HepG2 (cell line): Measurements from ENCODE around the gene VDAC1.

Experiments
- CREB1 ChIP-seq, 2 experiments: fragments of 450-650 bp in 1 of 2; IDR thresholded peaks; 2 replicates each; pipeline ENCODE4 v1.6.1; 2016 to 2017; ENCODE audit warnings: control low read depth in 1 of 2, mild to moderate bottlenecking in 1 of 2, missing compliant biosample characterization in 1 of 2, missing genetic modification characterization in 1 of 2
- ELK4 ChIP-seq: sonication (generic); formaldehyde crosslinking; IDR thresholded peaks from 2 replicates; pipeline ENCODE4 v1.9.0; 2021; ENCODE audit warnings: missing genetic modification reagents, borderline replicate concordance
- EZH2 ChIP-seq: conservative IDR thresholded peaks from 2 replicates; pipeline ENCODE4 v1.6.1; 2012; ENCODE audit warnings: mild to moderate bottlenecking, low read depth, low read length, moderate library complexity
- FOXK1 ChIP-seq: sonication (generic); formaldehyde crosslinking; IDR thresholded peaks from 2 replicates; pipeline ENCODE4 v1.4.0; 2020; ENCODE audit warnings: low read depth, missing genetic modification reagents, borderline replicate concordance
- HNF4G ChIP-seq, 2 experiments: sonication (generic) in 1 of 2; formaldehyde crosslinking in 1 of 2; IDR thresholded peaks; 2 replicates each; pipeline versions ENCODE4 v1.4.0 to v1.6.1; 2011 to 2020; ENCODE audit warnings: borderline replicate concordance in 2 of 2, low read depth in 2 of 2, mild to moderate bottlenecking in 2 of 2, low read length in 1 of 2, missing genetic modification reagents in 1 of 2, moderate library complexity in 1 of 2
- NR2C2 ChIP-seq: sonication (generic); formaldehyde crosslinking; IDR thresholded peaks from 2 replicates; pipeline ENCODE4 v1.4.0; 2020; ENCODE audit warnings: missing genetic modification reagents, mild to moderate bottlenecking, moderate library complexity, borderline replicate concordance
- ZNF275 ChIP-seq: sonication (generic); formaldehyde crosslinking; IDR thresholded peaks from 2 replicates; pipeline ENCODE4 v1.8.0; 2022; ENCODE audit warnings: missing genetic modification reagents, mild to moderate bottlenecking, inconsistent platforms, borderline replicate concordance
- ZNF484 ChIP-seq: sonication (generic); formaldehyde crosslinking; IDR thresholded peaks from 2 replicates; pipeline ENCODE4 v1.5.1; 2020; ENCODE audit warnings: mild to moderate bottlenecking, low read depth, missing genetic modification reagents, borderline replicate concordance
- ZNF589 ChIP-seq: sonication (generic); formaldehyde crosslinking; conservative IDR thresholded peaks from 2 replicates; pipeline ENCODE4 v1.8.0; 2022; ENCODE audit warnings: mild to moderate bottlenecking, moderate library complexity, missing genetic modification reagents
- TF ChIP-seq, protein P1 (sequence below): sonication (generic); formaldehyde crosslinking; IDR thresholded peaks from 2 replicates; pipeline ENCODE4 v1.5.0; 2020; ENCODE audit warnings: missing genetic modification reagents
- TF ChIP-seq, protein P2 (sequence below): sonication (generic); formaldehyde crosslinking; IDR thresholded peaks from 2 replicates; pipeline ENCODE4 v1.9.0; 2021; ENCODE audit warnings: missing genetic modification reagents, borderline replicate concordance
- TF ChIP-seq, protein P3 (sequence below): sonication (generic); formaldehyde crosslinking; IDR thresholded peaks from 2 replicates; pipeline ENCODE4 v1.5.0; 2020; ENCODE audit warnings: missing genetic modification reagents

GRCh38 chr5:133991171-133991910 is 13.4 kb downstream of the VDAC1 start:
- TF ChIP-seq ZNF275 (CRISPR knock-in tag) (no peak), ELK4 (CRISPR knock-in tag) (no peak), FOXK1 (no peak), ZNF589 (CRISPR knock-in tag) (no peak), NR2C2 (no peak), CREB1 (IDR thresholded peaks at IDR 0.05) (no peak), CREB1 (CRISPR knock-in tag; IDR thresholded peaks at IDR 0.05) (no peak), EZH2 (no peak), ZNF484 (no peak), HNF4G (IDR thresholded peaks at IDR 0.05; ENCODE audit: borderline replicate concordance, low read depth, low read length) (no peak), HNF4G (CRISPR knock-in tag; IDR thresholded peaks at IDR 0.05; ENCODE audit: borderline replicate concordance, low read depth) (no peak)
- TF ChIP-seq, protein P1, sequence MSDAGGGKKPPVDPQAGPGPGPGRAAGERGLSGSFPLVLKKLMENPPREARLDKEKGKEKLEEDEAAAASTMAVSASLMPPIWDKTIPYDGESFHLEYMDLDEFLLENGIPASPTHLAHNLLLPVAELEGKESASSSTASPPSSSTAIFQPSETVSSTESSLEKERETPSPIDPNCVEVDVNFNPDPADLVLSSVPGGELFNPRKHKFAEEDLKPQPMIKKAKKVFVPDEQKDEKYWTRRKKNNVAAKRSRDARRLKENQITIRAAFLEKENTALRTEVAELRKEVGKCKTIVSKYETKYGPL: no peak
- TF ChIP-seq, protein P2, sequence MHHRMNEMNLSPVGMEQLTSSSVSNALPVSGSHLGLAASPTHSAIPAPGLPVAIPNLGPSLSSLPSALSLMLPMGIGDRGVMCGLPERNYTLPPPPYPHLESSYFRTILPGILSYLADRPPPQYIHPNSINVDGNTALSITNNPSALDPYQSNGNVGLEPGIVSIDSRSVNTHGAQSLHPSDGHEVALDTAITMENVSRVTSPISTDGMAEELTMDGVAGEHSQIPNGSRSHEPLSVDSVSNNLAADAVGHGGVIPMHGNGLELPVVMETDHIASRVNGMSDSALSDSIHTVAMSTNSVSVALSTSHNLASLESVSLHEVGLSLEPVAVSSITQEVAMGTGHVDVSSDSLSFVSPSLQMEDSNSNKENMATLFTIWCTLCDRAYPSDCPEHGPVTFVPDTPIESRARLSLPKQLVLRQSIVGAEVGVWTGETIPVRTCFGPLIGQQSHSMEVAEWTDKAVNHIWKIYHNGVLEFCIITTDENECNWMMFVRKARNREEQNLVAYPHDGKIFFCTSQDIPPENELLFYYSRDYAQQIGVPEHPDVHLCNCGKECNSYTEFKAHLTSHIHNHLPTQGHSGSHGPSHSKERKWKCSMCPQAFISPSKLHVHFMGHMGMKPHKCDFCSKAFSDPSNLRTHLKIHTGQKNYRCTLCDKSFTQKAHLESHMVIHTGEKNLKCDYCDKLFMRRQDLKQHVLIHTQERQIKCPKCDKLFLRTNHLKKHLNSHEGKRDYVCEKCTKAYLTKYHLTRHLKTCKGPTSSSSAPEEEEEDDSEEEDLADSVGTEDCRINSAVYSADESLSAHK (CRISPR knock-in tag): no peak
- TF ChIP-seq, protein P3, sequence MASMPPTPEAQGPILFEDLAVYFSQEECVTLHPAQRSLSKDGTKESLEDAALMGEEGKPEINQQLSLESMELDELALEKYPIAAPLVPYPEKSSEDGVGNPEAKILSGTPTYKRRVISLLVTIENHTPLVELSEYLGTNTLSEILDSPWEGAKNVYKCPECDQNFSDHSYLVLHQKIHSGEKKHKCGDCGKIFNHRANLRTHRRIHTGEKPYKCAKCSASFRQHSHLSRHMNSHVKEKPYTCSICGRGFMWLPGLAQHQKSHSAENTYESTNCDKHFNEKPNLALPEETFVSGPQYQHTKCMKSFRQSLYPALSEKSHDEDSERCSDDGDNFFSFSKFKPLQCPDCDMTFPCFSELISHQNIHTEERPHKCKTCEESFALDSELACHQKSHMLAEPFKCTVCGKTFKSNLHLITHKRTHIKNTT: no peak
